SK-N-SH treated with all-trans-retinoic acid at 6 μM for 48 hours (cell line): Measurements from ENCODE around the gene GCNT2.

Experiments used
- ATAC-seq: fragments of 200-7000 bp; cut with Tn5 transposase; 3 replicates; pipeline ENCODE4 v1.9.1; 2020; ENCODE audit warnings: mild to moderate bottlenecking, moderate library complexity
- ARNTL ChIP-seq: fragments of 450-650 bp; formaldehyde crosslinking; IDR thresholded peaks from 2 replicates; pipeline ENCODE4 v1.5.0; 2020; ENCODE audit warnings: low read depth, mild to moderate bottlenecking, moderate library complexity, borderline replicate concordance
- BACH2 ChIP-seq: fragments of 250-450 bp; sonication (Bioruptor Pico); IDR thresholded peaks from 2 replicates; pipeline ENCODE4 v1.9.0; 2021; ENCODE audit warnings: mild to moderate bottlenecking, borderline replicate concordance
- CREB5 ChIP-seq: fragments of 250-450 bp; sonication (Bioruptor Pico); IDR thresholded peaks from 2 replicates; pipeline ENCODE4 v1.5.1; 2020; ENCODE audit warnings: low read depth, mild to moderate bottlenecking, moderate library complexity
- CSDC2 ChIP-seq: fragments of 250-450 bp; sonication (Bioruptor Pico); IDR thresholded peaks from 2 replicates; pipeline ENCODE4 v1.5.0; 2020; ENCODE audit warnings: mild to moderate bottlenecking, moderate library complexity
- ESRRG ChIP-seq: fragments of 250-450 bp; sonication (Bioruptor Pico); IDR thresholded peaks from 2 replicates; pipeline ENCODE4 v1.6.1; 2021; ENCODE audit warnings: mild to moderate bottlenecking
- GLIS3 ChIP-seq: fragments of 250-450 bp; sonication (Bioruptor Pico); IDR thresholded peaks from 2 replicates; pipeline ENCODE4 v1.5.0; 2020; ENCODE audit warnings: mild to moderate bottlenecking, moderate library complexity
- ISL1 ChIP-seq: fragments of 250-450 bp; sonication (Bioruptor Pico); IDR thresholded peaks from 2 replicates; pipeline ENCODE4 v2.1.2; 2022; ENCODE audit warnings: mild to moderate bottlenecking, moderate library complexity
- PATZ1 ChIP-seq: fragments of 250-450 bp; sonication (Bioruptor Pico); IDR thresholded peaks from 2 replicates; pipeline ENCODE4 v1.8.0; 2020; ENCODE audit warnings: mild to moderate bottlenecking, moderate library complexity, borderline replicate concordance
- PPARA ChIP-seq: fragments of 250-450 bp; sonication (Bioruptor Pico); IDR thresholded peaks from 2 replicates; pipeline ENCODE4 v1.5.0; 2020; ENCODE audit warnings: mild to moderate bottlenecking, borderline replicate concordance
- SNAI2 ChIP-seq: fragments of 250-450 bp; sonication (Bioruptor Pico); IDR thresholded peaks from 2 replicates; pipeline ENCODE4 v1.5.0; 2020; ENCODE audit warnings: mild to moderate bottlenecking, moderate library complexity
- TCF4 ChIP-seq: fragments of 250-450 bp; sonication (Bioruptor Pico); IDR thresholded peaks from 2 replicates; pipeline ENCODE4 v1.8.0; 2021; ENCODE audit warnings: mild to moderate bottlenecking, moderate library complexity, borderline replicate concordance
- TOX ChIP-seq: fragments of 250-450 bp; sonication (Bioruptor Pico); IDR thresholded peaks from 2 replicates; pipeline ENCODE4 v1.8.0; 2021; ENCODE audit warnings: mild to moderate bottlenecking, moderate library complexity, borderline replicate concordance
- ZC3H10 ChIP-seq: fragments of 250-450 bp; sonication (Bioruptor Pico); IDR thresholded peaks from 2 replicates; pipeline ENCODE4 v1.5.1; 2021; ENCODE audit warnings: mild to moderate bottlenecking, moderate library complexity
- ZFP3 ChIP-seq: fragments of 250-450 bp; sonication (Bioruptor Pico); IDR thresholded peaks from 2 replicates; pipeline ENCODE4 v1.5.0; 2020; ENCODE audit warnings: mild to moderate bottlenecking, moderate library complexity
- ZFP30 ChIP-seq: fragments of 450-650 bp; formaldehyde crosslinking; IDR thresholded peaks from 2 replicates; pipeline ENCODE4 v1.5.0; 2022; ENCODE audit warnings: mild to moderate bottlenecking, moderate library complexity
- ZNF565 ChIP-seq: fragments of 450-650 bp; formaldehyde crosslinking; conservative IDR thresholded peaks from 2 replicates; pipeline ENCODE4 v1.5.0; 2020; ENCODE audit warnings: low read depth, mild to moderate bottlenecking, moderate library complexity
- ZNF70 ChIP-seq: fragments of 450-650 bp; formaldehyde crosslinking; IDR thresholded peaks from 2 replicates; pipeline ENCODE4 v1.5.0; 2020; ENCODE audit warnings: mild to moderate bottlenecking, moderate library complexity
- ZNF8 ChIP-seq: fragments of 450-650 bp; formaldehyde crosslinking; IDR thresholded peaks from 2 replicates; pipeline ENCODE4 v1.5.0; 2020; ENCODE audit warnings: mild to moderate bottlenecking, moderate library complexity
- TF ChIP-seq, protein P1 (sequence below): fragments of 250-450 bp; sonication (Bioruptor Pico); IDR thresholded peaks from 2 replicates; pipeline ENCODE4 v1.8.0; 2021; ENCODE audit warnings: low read depth, mild to moderate bottlenecking, moderate library complexity, borderline replicate concordance
- TF ChIP-seq, protein P2 (sequence below): fragments of 250-450 bp; sonication (Bioruptor Pico); IDR thresholded peaks from 2 replicates; pipeline ENCODE4 v1.5.0; 2020; ENCODE audit warnings: mild to moderate bottlenecking, moderate library complexity
- TF ChIP-seq, protein P3 (sequence below): fragments of 250-450 bp; sonication (Bioruptor Pico); IDR thresholded peaks from 2 replicates; pipeline ENCODE4 v1.5.1; 2021; ENCODE audit warnings: mild to moderate bottlenecking, moderate library complexity

GCNT2 gene

DNA sequence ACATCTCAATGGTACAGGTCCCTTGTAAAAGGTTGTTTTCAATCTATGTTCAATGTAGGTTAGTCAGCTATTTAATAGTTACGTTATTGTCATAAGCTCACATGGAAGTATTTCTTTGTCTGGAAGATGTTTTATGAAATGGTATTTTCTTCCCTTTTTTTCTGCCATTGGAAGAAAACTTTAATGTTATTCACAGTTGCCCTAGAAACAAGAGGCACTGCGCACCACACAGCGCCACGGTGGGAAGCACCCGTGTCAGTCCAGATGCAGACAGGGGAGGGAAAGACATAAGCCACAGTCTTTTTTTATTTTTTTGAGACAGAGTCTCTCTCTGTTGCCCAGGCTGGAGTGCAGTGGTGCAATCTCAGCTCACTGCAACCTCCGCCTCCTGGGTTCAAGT is 82.1 kb downstream of the GCNT2 start:
- no peak for ATAC-seq
- no peak for TF ChIP-seq ZFP30
- TF ChIP-seq CSDC2 (CRISPR knock-in tag): no peak
- TF ChIP-seq CREB5 (CRISPR knock-in tag): no peak
- TF ChIP-seq, protein P1, sequence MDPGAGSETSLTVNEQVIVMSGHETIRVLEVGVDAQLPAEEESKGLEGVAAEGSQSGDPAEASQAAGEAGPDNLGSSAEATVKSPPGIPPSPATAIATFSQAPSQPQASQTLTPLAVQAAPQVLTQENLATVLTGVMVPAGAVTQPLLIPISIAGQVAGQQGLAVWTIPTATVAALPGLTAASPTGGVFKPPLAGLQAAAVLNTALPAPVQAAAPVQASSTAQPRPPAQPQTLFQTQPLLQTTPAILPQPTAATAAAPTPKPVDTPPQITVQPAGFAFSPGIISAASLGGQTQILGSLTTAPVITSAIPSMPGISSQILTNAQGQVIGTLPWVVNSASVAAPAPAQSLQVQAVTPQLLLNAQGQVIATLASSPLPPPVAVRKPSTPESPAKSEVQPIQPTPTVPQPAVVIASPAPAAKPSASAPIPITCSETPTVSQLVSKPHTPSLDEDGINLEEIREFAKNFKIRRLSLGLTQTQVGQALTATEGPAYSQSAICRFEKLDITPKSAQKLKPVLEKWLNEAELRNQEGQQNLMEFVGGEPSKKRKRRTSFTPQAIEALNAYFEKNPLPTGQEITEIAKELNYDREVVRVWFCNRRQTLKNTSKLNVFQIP (CRISPR knock-in tag): no peak
- no peak for TF ChIP-seq GLIS3 (CRISPR knock-in tag)
- TF ChIP-seq ZNF565 (CRISPR knock-in tag): no peak
- no peak for TF ChIP-seq TOX (CRISPR knock-in tag)

DNA sequence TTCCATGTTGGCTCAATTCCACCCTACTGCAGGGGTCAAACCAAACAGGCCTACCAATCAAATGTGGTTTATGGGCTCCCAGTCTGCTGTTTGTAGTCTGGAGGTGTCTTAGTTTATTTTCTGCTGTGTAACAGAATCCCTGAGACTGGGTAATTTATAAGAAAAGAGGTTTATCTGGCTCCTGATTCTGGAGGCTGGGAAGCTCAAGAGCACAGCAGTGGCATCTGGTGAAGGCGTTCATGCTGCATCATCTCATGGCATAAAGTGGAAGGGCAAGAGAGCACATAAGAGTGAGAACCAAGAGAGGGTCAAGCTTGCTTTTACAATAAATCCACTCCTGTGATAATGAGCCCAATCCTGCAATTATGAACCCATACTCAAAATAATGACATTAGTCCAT is 87.9 kb downstream of the GCNT2 start:
- ATAC-seq: no peak
- TF ChIP-seq SNAI2 (CRISPR knock-in tag) (no peak), ISL1 (no peak), BACH2 (CRISPR knock-in tag) (no peak), ZNF70 (no peak), ZFP3 (no peak), ZNF565 (CRISPR knock-in tag) (no peak), ZNF8 (CRISPR knock-in tag) (no peak), PATZ1 (no peak), ESRRG (CRISPR knock-in tag) (no peak), ZC3H10 (CRISPR knock-in tag) (no peak), GLIS3 (CRISPR knock-in tag) (no peak), TOX (CRISPR knock-in tag) (no peak), ZFP30 (no peak), ARNTL (CRISPR knock-in tag) (no peak), TCF4 (CRISPR knock-in tag) (no peak), CSDC2 (CRISPR knock-in tag) (no peak)
- TF ChIP-seq, protein P1 (CRISPR knock-in tag): no peak
- TF ChIP-seq, protein P2, sequence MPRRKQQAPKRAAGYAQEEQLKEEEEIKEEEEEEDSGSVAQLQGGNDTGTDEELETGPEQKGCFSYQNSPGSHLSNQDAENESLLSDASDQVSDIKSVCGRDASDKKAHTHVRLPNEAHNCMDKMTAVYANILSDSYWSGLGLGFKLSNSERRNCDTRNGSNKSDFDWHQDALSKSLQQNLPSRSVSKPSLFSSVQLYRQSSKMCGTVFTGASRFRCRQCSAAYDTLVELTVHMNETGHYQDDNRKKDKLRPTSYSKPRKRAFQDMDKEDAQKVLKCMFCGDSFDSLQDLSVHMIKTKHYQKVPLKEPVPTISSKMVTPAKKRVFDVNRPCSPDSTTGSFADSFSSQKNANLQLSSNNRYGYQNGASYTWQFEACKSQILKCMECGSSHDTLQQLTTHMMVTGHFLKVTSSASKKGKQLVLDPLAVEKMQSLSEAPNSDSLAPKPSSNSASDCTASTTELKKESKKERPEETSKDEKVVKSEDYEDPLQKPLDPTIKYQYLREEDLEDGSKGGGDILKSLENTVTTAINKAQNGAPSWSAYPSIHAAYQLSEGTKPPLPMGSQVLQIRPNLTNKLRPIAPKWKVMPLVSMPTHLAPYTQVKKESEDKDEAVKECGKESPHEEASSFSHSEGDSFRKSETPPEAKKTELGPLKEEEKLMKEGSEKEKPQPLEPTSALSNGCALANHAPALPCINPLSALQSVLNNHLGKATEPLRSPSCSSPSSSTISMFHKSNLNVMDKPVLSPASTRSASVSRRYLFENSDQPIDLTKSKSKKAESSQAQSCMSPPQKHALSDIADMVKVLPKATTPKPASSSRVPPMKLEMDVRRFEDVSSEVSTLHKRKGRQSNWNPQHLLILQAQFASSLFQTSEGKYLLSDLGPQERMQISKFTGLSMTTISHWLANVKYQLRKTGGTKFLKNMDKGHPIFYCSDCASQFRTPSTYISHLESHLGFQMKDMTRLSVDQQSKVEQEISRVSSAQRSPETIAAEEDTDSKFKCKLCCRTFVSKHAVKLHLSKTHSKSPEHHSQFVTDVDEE: no peak

DNA sequence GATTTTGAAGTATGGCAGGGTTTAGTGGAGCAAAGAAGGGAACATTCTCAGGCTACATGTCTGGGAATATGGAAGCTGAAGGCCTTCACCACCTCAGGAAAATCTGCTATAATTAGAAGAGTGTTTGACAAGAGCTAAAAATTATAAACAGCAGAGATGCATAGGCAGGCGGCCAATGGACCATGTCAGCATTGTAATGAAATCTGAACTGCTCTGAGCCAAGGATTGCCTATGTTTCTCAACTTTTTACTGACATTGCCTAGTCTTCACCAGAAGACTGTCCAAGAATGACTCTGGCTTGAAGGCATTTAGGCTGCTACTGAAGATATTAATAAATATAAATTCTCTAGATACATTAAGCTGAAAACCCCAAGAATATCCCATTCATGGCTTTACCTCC is 89.1 kb downstream of the GCNT2 start:
- ATAC-seq: no peak
- TF ChIP-seq ZNF565 (CRISPR knock-in tag): no peak
- TF ChIP-seq, protein P3, sequence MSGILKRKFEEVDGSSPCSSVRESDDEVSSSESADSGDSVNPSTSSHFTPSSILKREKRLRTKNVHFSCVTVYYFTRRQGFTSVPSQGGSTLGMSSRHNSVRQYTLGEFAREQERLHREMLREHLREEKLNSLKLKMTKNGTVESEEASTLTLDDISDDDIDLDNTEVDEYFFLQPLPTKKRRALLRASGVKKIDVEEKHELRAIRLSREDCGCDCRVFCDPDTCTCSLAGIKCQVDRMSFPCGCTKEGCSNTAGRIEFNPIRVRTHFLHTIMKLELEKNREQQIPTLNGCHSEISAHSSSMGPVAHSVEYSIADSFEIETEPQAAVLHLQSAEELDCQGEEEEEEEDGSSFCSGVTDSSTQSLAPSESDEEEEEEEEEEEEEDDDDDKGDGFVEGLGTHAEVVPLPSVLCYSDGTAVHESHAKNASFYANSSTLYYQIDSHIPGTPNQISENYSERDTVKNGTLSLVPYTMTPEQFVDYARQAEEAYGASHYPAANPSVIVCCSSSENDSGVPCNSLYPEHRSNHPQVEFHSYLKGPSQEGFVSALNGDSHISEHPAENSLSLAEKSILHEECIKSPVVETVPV (CRISPR knock-in tag): no peak
- TF ChIP-seq PPARA (CRISPR knock-in tag): no peak
- no peak for TF ChIP-seq ISL1
- no peak for TF ChIP-seq TOX (CRISPR knock-in tag)
- no peak for TF ChIP-seq SNAI2 (CRISPR knock-in tag)
- no peak for TF ChIP-seq ESRRG (CRISPR knock-in tag)
- no peak for TF ChIP-seq TCF4 (CRISPR knock-in tag)
- TF ChIP-seq ZFP3: no peak
- TF ChIP-seq, protein P2: no peak
- TF ChIP-seq, protein P1 (CRISPR knock-in tag): no peak
